Gastroesophageal sphincter (tissue), 4 donors: ENCODE data around the gene TRAPPC8. TPM values are rescaled to one million over a fixed set of nuclear protein-coding genes. Genes with fewer than 3 reads are reported as not detected.

Experiments
- ATAC-seq: fragments of 150-250 bp; one replicate; pipeline ENCODE4 v1.9.1; 2016; ENCODE audit warnings: mild to moderate bottlenecking, moderate library complexity
- H3K27ac ChIP-seq, 4 donors: fragments of 200-600 bp; sonication (generic) in 3 of 4; 1 replicate in 3 of 4; 2 replicates in 1 of 4; pipeline ENCODE4 v1.5.1; 2016 to 2019
- H3K27me3 ChIP-seq: fragments of 200-600 bp; sonication (generic); one replicate; pipeline ENCODE4 v1.5.1; 2019
- H3K36me3 ChIP-seq, 2 donors: fragments of 200-600 bp; sonication (generic); one replicate each; pipeline ENCODE4 v1.5.1; 2019; ENCODE audit warnings: control low read depth in 1 of 2
- H3K4me1 ChIP-seq, 3 donors: fragments of 200-600 bp; sonication (generic); 1 replicate in 2 of 3; 2 replicates in 1 of 3; pipeline ENCODE4 v1.5.1; 2016 to 2019; ENCODE audit warnings: control low read depth in 2 of 3
- H3K4me3 ChIP-seq, 2 donors: fragments of 200-600 bp; sonication (generic); one replicate each; pipeline ENCODE4 v1.5.1; 2019; ENCODE audit warnings: mild to moderate bottlenecking in 1 of 2, moderate library complexity in 1 of 2
- H3K9me3 ChIP-seq, 3 donors: fragments of 200-600 bp; sonication (generic); one replicate each; pipeline ENCODE4 v1.5.1; 2017 to 2019; ENCODE audit warnings: control low read depth in 2 of 3
- EP300 ChIP-seq: sonication (generic); formaldehyde crosslinking; IDR thresholded peaks from one replicate; pipeline ENCODE4 v1.6.1; 2017; ENCODE audit warnings: antibody characterized with exemption, mild to moderate bottlenecking
- POLR2A ChIP-seq, 2 donors: fragments of 450-650 bp; IDR thresholded peaks; one replicate each; pipeline ENCODE4 v1.6.1; 2017; ENCODE audit warnings: antibody characterized with exemption in 2 of 2, mild to moderate bottlenecking in 2 of 2, moderate library complexity in 1 of 2
- POLR2AphosphoS5 ChIP-seq: sonication (generic); formaldehyde crosslinking; IDR thresholded peaks from one replicate; pipeline ENCODE4 v1.6.1; 2017; ENCODE audit warnings: antibody characterized with exemption
- WGBS, 2 donors: methylation state at CpG; one replicate each; pipeline ENCODE4 v1.1.5; 2018; ENCODE audit warnings: low coverage in 1 of 2; 5-methylcytosine and 5-hydroxymethylcytosine counted together
- total RNA-seq, 4 donors: library from RNA; depleted of rRNA; stranded (reverse); fragments of >200 nt; gene quantifications; one replicate each; pipeline ENCODE4 v1.1.0, GENCODE V29; 2016
- TF ChIP-seq, protein P1 (sequence below), 4 experiments: fragments of 200-600 bp in 2 of 4; fragments of 450-650 bp in 2 of 4; sonication (generic) in 1 of 4; IDR thresholded peaks; one replicate each; pipeline ENCODE4 v1.5.1; 2017 to 2019; ENCODE audit warnings: antibody characterized with exemption in 4 of 4, mild to moderate bottlenecking in 2 of 4, moderate library complexity in 2 of 4

The TRAPPC8 gene
- total RNA-seq, 4 donors from 2014 or later, result 40.0 to 62.4 (median 42.5) TPM

DNA sequence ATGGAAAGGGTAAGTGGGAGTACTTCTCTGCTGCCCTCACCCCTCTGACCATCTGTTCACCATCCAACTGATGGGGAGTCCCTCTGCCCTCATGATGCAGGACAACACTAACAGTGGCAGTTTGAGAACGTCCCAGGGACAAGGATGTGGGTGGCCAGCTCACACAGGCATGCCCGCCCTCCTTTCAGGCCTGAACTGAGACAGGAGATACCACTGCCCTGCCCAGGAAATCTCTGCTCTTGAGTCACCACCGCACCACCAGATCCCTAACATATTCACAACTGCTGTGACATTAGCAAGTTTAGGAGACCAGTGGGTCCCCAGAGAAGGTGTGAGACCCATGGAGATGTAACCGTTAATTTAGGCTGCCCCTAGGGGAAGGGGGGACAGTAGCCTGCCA is 66.2 kb downstream of the TRAPPC8 start:
- Histone ChIP-seq H3K36me3 (peaks cover 5 to 79% of the 10 kb centered on the region in 2 donors), H3K4me1 (no peaks in the 10 kb centered on the region), H3K9me3 (peaks cover 0 to 4% (median 0%) of the 10 kb centered on the region in 3 donors), H3K4me3 (no peak overlapping the region), H3K27ac (no peak overlapping the region), H3K27me3 (no peaks in the 10 kb centered on the region)
- TF ChIP-seq EP300, result no peak
- TF ChIP-seq POLR2AphosphoS5, result no peak
- TF ChIP-seq, protein P1, sequence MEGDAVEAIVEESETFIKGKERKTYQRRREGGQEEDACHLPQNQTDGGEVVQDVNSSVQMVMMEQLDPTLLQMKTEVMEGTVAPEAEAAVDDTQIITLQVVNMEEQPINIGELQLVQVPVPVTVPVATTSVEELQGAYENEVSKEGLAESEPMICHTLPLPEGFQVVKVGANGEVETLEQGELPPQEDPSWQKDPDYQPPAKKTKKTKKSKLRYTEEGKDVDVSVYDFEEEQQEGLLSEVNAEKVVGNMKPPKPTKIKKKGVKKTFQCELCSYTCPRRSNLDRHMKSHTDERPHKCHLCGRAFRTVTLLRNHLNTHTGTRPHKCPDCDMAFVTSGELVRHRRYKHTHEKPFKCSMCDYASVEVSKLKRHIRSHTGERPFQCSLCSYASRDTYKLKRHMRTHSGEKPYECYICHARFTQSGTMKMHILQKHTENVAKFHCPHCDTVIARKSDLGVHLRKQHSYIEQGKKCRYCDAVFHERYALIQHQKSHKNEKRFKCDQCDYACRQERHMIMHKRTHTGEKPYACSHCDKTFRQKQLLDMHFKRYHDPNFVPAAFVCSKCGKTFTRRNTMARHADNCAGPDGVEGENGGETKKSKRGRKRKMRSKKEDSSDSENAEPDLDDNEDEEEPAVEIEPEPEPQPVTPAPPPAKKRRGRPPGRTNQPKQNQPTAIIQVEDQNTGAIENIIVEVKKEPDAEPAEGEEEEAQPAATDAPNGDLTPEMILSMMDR (IDR thresholded peaks at IDR 0.05), result no peak
- no peak for TF ChIP-seq POLR2A (IDR thresholded peaks at IDR 0.05)
- WGBS, 2 donors, result 73% methylated on average over 4 of the region's 4 CpGs; no CpG with 5 or more reads in 1 of the 2 donors
- ATAC-seq, result no peak

DNA sequence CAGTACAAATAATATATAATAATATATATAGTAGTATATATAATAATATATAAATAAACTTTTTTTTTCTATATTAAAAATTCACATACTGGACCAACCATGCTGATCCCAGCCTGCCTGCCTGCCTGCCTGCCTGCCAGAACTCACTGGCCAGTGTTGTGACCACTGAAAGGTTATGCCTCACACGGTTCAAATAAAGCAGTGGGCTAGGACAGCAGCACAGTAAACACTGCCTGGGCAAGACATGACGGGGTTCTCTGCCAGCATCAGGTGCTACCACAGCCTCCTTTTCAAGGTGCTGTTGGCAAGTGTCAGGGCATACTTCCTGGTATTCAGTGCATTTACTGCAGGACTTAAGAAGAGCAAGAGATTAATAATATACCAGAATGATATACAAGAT is 67.6 kb downstream of the TRAPPC8 start:
- Histone ChIP-seq H3K36me3 (peaks cover 5 to 80% of the 10 kb centered on the region in 2 donors), H3K27me3 (no peaks in the 10 kb centered on the region), H3K4me3 (no peak overlapping the region), H3K9me3 (no peaks in the 10 kb centered on the region), H3K4me1 (no peaks in the 10 kb centered on the region), H3K27ac (no peak overlapping the region)
- WGBS, 2 donors, result 70 to 83% methylated on average over 2 of the region's 2 CpGs
- ATAC-seq, result no peak
- TF ChIP-seq POLR2A (IDR thresholded peaks at IDR 0.05), result no peak
- no peak for TF ChIP-seq EP300
- TF ChIP-seq, protein P1 (IDR thresholded peaks at IDR 0.05), result no peak
- no peak for TF ChIP-seq POLR2AphosphoS5

- ATAC-seq, result no peak
- no peak for TF ChIP-seq POLR2AphosphoS5
- TF ChIP-seq POLR2A (IDR thresholded peaks at IDR 0.05), result no peak
- TF ChIP-seq, protein P1 (IDR thresholded peaks at IDR 0.05), result no peak
- no peak for TF ChIP-seq EP300
- Histone ChIP-seq H3K36me3 (peaks cover 2 to 81% of the 10 kb centered on the region in 2 donors), H3K9me3 (no peaks in the 10 kb centered on the region), H3K27ac (no peak overlapping the region), H3K4me3 (no peak overlapping the region), H3K4me1 (no peaks in the 10 kb centered on the region), H3K27me3 (no peaks in the 10 kb centered on the region)
- 100% methylated on average over 1 of the region's 1 CpG for WGBS, 2 donors
These were observed 79.8 kb downstream of the TRAPPC8 start for GRCh38 chr18:31863103-31863502.

DNA sequence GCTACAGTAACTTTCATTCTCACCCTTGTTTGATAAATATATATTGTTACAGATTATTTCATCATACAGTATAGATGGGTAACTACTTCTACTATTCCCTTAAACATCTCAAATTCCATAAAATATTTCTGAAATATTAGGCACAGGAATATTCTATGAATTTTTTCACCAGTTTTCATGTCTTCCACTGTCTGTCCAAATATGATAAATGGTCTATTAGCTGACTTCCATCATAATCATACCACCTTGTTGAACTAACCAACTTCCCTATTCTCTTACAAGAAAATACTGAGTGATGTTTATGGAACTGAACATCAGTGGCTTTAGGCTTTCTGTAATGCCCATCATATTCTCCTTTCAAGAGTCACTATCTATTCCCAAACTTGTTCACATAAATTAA is 82.4 kb downstream of the TRAPPC8 start:
- H3K4me3 ChIP-seq, result no peak overlapping the region
- no peaks in the 10 kb centered on the region for H3K27me3 ChIP-seq
- no peaks in the 10 kb centered on the region for H3K4me1 ChIP-seq
- no peaks in the 10 kb centered on the region for H3K9me3 ChIP-seq
- no peak overlapping the region for H3K27ac ChIP-seq
- H3K36me3 ChIP-seq, result peaks cover 0 to 80% of the 10 kb centered on the region in 2 donors
- ATAC-seq, result no peak
- no peak for TF ChIP-seq EP300
- no peak for TF ChIP-seq POLR2A (IDR thresholded peaks at IDR 0.05)
- TF ChIP-seq, protein P1 (IDR thresholded peaks at IDR 0.05), result no peak
- no peak for TF ChIP-seq POLR2AphosphoS5

DNA sequence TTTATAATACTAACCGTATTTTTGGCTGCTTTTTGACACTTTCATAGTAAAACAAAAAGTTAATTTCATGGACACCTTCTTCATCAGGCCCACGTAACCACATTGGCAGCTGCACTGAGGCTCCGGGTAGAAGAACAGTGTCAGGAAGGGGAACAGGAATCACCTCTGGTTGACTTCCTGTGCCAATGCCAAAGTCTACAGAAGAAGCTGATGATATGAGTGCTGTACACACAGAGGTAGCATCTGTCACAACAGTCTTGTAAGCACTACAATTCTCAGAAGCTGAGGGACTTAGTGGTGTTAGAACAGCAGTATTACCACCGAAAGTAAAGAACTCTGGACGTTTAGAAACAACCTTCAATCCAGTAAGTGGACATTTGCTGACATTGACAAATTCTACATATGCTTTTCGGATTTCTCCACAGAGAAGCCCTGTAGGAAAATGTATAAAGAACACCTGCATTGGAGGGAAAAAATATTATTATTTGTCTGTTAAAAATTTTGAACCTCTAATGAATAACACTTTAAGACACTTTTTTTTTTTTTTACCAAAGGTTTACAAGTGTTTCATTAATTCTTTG is 85.3 kb downstream of the TRAPPC8 start:
- TF ChIP-seq POLR2A (IDR thresholded peaks at IDR 0.05) (no peak), POLR2AphosphoS5 (no peak), EP300 (no peak)
- TF ChIP-seq, protein P1 (IDR thresholded peaks at IDR 0.05), result no peak
- Histone ChIP-seq H3K27ac (no peak overlapping the region), H3K36me3 (peaks cover 0 to 83% of the 10 kb centered on the region in 2 donors), H3K9me3 (no peaks in the 10 kb centered on the region), H3K4me3 (no peak overlapping the region), H3K27me3 (no peaks in the 10 kb centered on the region), H3K4me1 (no peaks in the 10 kb centered on the region)
- 79 to 85% methylated on average over 6 of the region's 6 CpGs for WGBS, 2 donors
- ATAC-seq, result no peak
